ENCODE results near the gene PITPNB.

Gene PITPNB

DNA sequence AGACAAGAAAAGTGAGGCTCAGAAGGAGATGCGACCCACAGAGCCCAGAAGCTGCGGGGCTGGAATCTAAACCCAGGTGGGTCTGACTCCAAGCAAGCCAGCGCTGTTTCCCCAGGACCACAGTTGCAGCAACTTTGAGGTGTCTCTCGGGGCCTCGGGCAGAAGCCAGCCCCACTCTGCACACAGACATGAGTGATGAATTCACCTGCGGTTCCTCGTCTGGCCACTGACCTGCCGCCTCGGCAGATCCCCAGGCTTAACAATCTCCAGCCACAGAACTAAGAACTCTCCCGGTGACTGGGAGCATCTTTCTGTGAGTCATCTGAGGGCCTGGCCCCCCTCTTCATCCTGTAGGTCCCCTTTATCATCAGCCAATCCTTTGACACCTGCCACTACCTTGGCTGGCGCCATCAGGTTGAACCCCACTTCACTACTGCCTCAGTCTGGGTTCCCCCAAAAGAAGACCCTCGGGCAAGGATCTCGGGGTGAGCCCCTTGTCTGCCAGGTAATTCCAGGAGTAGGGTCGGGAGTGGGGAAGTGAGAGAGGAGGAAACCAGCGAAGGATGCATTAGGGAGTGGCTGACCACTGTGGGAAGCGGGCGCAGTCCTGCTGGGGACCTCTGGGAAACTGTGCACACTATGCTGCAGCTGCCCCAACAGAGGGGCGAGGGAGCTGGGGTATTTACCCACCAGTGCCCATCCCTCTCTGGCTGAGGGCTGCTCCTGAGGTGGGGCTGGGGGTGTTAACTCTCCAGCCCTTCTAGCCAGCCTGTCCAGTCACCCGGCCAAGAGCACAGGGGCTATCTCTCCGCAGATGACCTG is 84.5 kb downstream of the PITPNB start:
- DNase-seq (ENCODE audit: low read depth, low spot score): no peak

- DNase-seq (ENCODE audit: low read depth, low spot score): no peak
Observed at GRCh38 chr22:27833803-27834202, 85.3 kb downstream of the PITPNB start.

- no peak for DNase-seq (ENCODE audit: low read depth, low spot score)
Observed at GRCh38 chr22:27832606-27833005, 86.5 kb downstream of the PITPNB start.

DNA sequence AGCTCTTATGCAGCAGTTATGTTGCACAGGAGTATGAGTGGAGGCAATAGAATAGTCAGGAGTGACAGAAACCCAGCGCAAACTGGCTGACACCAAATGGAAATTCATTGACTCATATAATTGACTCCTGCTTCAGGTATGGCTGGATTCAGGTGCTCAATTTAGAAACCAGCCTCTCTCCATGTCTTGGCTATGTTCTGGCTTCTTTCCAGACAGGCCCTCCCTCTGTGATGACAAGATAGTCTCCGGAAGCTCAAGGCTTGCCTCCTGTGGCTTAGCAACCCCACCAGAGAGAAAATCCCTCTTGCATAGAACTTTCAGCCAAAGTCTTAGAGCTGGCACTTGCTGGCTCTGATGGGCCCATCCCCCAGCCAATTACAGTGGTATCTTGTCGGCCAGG is 89.4 kb downstream of the PITPNB start:
- no peak for DNase-seq (ENCODE audit: low read depth, low spot score)

GRCh38 chr22:27827604-27828587 is 91.2 kb downstream of the PITPNB start:
- DNase-seq (ENCODE audit: low read depth, low spot score): no peak

DNA sequence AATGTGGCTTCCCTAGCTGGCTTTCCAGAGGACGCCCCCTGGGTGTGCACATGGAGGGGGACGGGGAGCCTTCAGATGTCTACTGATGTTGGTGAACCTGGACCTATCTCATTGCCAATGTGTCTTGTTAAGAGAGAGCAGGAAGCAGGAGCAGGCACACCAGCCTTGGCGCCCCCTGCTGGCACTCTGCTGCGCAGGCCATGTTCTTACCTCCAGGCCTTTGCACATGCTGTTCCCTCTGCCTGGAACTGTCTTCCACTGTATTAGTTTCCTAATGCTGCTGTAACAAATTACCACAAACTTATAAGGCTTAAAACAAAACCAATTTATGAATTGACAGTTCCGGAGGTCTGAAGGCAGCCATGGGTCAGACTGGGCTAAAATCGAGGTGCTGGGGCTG is 93.9 kb downstream of the PITPNB start:
- no peak for DNase-seq (ENCODE audit: low read depth, low spot score)

DNA sequence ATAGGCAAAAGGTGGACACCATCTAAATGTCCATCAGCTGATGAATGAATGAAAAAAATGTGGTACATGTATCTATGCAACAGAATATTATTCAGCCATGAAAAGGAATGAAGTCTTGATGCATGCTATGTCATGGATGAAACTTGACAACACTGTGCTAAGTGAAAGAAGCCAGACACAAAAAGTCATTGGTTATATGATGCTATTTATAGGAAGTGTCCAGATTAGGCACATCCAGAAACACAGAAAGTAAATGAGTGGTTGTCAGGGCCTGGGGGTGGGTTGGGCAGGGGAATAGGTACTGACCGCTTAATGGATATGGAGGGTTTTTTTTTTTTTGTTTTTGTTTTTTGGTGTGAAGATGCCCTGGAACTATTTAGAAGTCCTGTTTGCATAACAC is 95.8 kb downstream of the PITPNB start:
- DNase-seq (ENCODE audit: low read depth, low spot score): no peak

DNA sequence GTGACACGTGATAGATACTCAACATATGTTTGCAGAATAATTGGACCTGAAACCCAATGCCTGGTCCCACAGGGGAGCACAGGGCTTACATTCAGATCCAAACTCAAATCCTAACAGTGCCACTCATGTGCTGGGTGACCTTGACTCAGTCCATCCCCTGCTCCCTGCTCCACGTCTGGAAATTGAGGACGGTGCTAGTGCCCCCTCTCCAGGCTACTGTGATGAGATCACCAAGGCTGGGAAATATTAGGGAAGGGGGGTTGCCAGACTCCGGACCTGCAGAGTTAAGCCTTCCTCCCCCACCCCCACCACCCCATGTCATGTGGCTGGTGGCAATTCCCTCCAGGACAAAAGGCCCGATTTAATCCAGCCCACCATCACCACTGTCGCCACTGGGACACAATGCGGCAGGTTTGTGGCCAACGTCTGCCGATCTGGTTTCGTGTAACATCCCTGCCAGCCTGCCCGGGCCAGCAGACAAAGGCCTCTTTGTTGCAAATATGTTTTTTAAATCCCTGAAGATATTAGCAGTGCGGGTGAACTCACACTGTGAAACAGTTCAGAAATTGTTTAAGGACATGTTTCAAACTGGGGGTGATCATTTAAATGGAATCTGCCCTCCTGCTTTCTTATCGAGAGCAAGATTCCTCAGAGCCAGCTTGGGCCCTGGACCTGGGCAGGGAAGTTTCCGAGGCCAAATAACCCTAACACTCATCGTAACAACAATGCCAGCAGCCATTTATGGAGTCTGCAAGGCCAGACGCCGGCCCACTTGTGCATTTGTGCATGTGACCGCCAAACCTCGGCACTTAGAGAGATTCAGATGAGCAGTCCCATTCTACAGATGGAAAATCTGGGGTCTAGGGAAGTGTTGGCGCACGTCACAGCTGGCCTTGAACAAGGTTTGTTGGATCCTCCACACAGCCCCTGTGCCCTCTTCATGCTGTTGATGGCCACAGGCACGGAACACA is 97.9 kb downstream of the PITPNB start:
- no peak for DNase-seq (ENCODE audit: low read depth, low spot score)

GRCh38 chr22:27816552-27816951 is 102.5 kb downstream of the PITPNB start:
- DNase-seq (ENCODE audit: low read depth, low spot score): no peak

DNA sequence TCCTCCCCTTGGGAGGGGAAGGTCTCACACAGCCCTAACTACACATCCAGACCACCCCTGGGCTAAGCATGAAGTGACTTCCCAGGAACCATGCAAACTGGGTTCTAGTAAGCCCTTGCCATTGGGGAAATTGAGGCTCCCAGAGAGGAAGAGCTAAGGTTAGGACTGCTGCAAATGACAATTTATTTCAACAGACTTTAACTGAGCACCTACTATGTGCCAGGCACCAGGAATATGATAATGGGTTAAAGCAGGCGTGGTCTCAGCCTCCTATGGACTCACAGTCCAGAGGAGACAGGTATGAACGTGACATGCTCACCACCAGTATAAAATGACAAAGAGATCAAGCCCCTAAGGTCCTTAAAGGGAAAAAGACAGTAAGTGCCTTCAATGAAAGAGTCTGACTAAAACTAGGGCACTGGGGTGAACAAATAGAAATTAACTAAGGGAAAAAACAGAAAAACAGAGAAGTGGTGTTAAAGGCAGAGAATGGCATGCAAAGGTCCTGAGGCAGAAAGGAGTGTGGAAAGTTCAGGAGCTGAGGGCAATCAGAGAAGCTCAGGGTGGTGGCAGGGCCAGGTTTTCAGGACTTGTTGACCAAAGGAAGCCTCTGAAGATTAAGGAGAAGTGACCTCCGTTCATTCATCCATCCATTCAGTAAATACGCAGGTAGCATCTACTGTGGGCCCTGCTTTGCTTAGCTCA is 103.1 kb downstream of the PITPNB start:
- DNase-seq (ENCODE audit: low read depth, low spot score): no peak

- no peak for DNase-seq (ENCODE audit: low read depth, low spot score)
Observed at GRCh38 chr22:27814993-27815392, 104.1 kb downstream of the PITPNB start.

- DNase-seq (ENCODE audit: low read depth, low spot score): no peak
Observed at GRCh38 chr22:27811778-27812177, 107.3 kb downstream of the PITPNB start.

- DNase-seq (ENCODE audit: low read depth, low spot score): no peak
Observed at GRCh38 chr22:27810609-27811151, 108.4 kb downstream of the PITPNB start.

DNA sequence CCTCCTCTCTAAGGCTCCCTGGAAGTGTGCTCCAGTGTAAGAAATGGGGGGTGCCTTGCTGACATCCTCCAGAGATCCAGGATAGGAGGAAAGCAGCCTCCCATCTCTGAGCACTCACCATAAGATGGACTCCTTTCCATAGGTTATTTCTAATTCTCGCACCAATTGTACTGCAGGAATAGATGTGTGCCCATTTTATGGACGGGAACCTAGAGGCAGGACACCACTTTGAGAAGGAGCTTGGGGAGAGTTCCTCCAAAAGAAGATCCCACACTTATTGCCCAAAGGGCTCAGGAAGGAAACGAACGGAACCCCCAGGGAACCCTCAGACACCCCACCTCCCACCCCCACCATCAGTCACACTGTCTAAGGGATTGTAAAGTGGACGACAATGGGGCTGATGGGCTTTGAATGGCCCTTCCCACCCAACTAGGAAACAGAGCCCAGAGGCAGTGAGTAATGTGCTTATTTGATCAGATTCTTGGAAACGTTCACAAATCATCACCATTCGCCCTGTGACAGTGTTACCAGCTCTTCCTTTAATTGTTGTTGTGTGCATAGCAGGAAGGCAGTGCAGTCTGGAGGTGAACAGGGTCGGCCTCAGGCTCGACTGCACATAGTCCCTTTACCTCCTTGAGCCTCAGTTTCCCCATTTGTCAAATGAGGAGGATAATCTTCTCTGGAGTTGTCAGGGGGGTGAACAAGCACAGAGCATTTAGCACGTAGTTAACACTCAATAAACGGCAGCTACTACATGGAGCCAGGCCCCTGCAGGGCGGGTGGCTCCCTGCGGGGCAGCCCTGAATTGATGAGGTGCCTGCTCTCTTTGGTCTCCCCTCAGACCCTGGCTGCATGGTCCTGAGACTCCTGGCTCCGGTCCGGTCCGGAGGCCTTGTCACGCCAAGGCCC is 109.1 kb downstream of the PITPNB start:
- DNase-seq (ENCODE audit: low read depth, low spot score): no peak

DNA sequence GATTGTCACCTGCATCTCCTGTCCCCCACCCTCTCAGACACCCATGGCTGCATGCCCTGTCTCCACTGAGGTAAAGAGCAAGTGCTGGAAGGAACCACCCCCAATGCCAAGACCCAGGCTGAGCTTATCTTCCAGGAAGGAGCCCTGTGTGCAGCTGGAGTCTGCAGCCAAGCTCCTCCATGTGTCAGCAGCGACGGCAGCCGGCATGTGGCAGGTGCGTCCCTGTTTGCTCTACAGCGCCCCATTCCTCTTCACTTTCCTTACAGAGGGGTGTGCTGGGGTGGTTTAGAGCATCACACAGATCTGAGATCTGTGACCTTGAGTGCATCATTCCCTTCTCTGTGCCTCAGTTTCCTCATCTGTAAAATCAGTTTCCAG is 109.8 kb downstream of the PITPNB start:
- DNase-seq (ENCODE audit: low read depth, low spot score): no peak

GRCh38 chr22:27808451-27809225 is 110.4 kb downstream of the PITPNB start:
- DNase-seq (ENCODE audit: low read depth, low spot score): no peak

GRCh38 chr22:27805841-27806240 is 113.2 kb downstream of the PITPNB start:
- DNase-seq (ENCODE audit: low read depth, low spot score): no peak

DNA sequence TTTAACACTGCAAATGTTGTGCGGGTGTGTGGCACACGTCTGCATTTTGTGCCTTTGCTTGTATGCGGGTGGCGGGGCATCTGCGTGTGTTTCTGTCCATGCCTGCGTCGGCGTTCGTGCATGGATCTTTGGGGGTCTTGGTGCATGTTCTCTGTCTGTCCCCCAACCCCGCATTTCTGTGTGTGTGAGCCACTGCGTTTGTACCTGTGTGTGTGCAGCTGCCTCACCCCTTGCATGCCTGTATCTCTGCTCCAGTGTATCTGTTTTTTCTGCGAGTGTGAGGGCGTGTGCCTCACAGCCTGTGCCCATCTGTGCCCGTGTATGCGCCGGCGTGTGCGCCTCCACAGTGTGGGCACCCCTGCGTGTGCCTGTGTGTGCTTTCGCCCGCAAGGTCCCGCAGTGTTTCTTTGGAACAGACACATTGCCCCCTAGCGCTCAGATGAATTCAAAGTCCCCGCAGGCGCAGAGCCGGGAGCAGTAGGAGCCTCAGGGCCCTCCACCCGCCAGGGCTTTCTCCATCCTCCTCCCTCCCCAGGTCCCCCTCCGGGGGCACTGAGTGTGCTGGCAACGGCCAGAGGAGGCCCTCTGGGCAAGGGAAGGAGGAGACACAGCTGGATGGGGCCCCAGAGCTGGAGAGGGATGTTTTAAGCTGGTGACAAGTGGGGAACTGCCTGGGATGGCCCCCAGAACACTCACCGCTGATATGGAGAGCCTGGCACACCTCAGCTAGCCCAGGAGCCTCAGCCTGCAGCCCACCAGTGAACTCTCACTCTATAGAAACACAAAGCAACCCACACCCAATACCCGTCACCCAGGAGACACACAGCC is 114.4 kb downstream of the PITPNB start:
- DNase-seq (ENCODE audit: low read depth, low spot score): no peak
